NCI-H187 treated with DMSO at 0.1 percent for 48 hours (cell line): Measurements from ENCODE around the gene WBP1.
A peak's percentile ranks its signal among the peaks of the same experiment; 100 is the strongest.
"Not testable (repeated sequence)": the region's sequence is repeated elsewhere in the genome, so short reads cannot be mapped to it uniquely, and the experiment has no call there.

Experiments
- DNase-seq: peaks from one replicate; lab custom pipeline; 2025; lab: John Stamatoyannopoulos, UW

The WBP1 gene

DNA sequence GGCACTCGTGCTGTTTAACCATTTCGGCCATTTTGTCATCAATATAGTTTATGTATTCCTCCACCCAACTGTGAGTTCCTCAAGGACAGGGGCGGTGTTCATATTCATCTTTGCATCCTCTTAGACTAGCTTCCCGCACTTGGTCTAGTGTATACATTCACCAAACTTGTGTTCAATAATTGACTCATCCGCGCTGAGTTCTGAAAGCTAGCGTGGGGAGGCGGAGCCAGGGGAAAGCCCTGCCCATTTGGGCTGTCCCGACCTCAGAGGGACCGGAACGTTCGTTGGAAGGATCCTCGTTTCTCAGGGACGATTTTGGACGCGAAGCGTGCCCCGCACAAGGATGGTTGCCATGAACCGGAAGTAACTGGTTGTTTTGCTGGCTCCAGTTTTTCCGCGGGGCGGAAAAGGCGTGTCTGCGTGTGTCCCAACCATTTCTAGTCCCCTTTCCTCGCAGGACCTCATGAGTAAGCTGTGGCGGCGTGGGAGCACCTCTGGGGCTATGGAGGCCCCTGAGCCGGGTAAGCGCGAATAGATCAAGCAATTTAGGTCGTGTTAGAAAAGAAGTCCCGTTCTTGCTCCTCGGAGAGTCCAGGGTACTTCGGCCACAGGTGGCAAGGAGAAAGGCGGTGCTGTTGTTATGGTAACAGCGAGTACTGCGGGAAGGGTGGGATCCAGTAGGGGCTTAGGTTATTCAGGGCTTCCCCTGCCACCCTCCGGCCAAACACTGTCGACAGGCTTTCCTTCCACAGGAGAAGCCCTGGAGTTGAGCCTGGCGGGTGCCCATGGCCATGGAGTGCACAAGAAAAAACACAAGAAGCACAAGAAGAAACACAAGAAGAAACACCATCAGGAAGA lies 3.4 kb upstream of the WBP1 start, which contains the start of gene INO80B:
Gene INO80B, plus strand, starts transcription at position 434 of the 858 bp plus-strand sequence. Its CDS starts 30 bp downstream, at position 464.
- peak; percentile 62 for DNase-seq

DNA sequence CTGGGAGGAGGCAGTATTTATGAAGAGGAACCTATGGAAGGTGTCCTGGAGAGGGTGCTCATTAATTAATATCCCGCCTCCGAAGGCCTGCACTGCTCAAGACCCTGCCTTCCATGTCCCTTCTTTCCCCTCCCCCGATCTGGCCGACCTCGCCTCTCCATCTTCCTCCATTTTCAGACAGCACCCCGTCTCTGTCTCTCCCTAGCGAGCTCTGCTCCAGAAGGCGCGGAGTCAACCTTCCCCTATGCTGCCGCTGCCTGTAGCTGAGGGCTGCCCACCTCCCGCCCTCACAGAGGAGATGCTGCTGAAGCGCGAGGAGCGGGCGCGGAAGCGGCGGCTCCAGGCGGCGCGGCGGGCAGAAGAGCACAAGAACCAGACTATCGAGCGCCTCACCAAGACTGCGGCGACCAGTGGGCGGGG lies 1.1 kb upstream of the WBP1 start:
- DNase-seq, result no peak

DNA sequence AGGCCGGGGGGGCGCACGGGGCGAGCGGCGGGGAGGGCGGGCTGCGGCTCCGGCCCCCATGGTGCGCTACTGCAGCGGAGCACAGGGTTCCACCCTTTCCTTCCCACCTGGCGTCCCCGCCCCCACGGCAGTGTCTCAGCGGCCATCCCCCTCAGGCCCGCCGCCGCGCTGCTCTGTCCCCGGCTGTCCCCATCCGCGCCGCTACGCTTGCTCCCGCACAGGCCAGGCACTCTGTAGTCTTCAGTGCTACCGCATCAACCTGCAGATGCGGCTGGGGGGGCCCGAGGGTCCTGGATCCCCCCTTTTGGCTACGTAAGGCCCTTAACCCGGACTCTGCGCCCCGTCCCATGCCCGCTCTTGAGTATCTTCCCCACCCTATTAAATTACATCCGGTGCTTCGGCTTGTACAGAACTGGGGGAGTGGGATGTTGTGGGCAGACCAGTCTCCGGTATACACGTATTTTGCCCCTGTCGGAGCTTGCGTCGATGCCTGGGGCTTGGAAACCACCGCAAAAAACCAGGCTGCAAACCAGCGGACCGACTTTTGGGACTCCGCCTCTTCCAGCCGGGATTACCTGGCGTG lies 598 bp upstream of the WBP1 start:
- DNase-seq, result no peak

DNA sequence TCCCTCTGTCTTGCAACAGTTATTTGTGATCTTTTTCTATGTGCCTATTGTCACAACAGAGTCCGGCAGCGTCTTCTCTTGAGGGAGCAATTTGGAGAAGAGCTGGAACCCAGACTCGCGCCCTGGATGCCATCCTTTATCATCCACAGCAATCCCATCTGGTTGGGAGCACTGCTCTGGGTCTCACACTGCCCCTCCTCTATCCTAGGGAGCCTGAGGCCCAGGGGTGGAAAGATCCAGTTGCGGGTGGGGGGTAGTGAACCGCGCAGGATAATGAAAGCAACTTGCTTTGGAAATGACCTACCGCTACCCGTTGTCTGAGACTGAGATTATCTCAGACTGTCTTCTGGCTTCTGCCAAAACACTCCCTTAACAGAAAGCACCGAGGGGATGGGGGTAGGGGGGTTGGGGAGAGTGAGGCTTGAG lies 713 bp downstream of the WBP1 start:
- no peak for DNase-seq

DNA sequence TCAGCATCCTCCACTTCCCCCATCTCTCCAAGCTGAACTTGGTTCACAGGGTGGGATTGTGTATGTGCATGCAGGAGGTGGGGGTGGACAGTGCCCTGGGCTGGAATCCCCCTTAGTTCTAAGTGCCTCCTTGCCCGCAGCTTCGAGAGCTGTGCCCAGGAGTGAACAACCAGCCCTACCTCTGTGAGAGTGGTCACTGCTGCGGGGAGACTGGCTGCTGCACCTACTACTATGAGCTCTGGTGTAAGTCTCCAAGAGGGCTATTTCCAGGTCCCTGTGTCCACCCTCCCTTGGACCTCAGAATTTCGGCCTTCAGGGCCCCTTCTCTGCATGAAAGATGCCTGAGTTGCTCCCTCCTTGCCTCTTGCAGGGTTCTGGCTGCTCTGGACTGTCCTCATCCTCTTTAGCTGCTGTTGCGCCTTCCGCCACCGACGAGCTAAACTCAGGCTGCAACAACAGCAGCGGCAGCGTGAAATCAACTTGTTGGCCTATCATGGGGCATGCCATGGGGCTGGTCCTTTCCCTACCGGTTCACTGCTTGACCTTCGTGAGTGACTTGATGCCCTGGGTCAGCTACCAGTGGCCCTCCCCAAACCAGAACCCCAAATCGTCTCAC lies 1.4 kb downstream of the WBP1 start:
- not testable (repeated sequence) for DNase-seq

DNA sequence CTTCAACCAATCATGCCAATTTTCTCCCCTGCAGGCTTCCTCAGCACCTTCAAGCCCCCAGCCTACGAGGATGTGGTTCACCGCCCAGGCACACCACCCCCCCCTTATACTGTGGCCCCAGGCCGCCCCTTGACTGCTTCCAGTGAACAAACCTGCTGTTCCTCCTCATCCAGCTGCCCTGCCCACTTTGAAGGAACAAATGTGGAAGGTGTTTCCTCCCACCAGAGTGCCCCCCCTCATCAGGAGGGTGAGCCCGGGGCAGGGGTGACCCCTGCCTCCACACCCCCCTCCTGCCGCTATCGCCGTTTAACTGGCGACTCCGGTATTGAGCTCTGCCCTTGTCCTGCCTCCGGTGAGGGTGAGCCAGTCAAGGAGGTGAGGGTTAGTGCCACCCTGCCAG lies 1.9 kb downstream of the WBP1 start:
- not testable (repeated sequence) for DNase-seq

DNA sequence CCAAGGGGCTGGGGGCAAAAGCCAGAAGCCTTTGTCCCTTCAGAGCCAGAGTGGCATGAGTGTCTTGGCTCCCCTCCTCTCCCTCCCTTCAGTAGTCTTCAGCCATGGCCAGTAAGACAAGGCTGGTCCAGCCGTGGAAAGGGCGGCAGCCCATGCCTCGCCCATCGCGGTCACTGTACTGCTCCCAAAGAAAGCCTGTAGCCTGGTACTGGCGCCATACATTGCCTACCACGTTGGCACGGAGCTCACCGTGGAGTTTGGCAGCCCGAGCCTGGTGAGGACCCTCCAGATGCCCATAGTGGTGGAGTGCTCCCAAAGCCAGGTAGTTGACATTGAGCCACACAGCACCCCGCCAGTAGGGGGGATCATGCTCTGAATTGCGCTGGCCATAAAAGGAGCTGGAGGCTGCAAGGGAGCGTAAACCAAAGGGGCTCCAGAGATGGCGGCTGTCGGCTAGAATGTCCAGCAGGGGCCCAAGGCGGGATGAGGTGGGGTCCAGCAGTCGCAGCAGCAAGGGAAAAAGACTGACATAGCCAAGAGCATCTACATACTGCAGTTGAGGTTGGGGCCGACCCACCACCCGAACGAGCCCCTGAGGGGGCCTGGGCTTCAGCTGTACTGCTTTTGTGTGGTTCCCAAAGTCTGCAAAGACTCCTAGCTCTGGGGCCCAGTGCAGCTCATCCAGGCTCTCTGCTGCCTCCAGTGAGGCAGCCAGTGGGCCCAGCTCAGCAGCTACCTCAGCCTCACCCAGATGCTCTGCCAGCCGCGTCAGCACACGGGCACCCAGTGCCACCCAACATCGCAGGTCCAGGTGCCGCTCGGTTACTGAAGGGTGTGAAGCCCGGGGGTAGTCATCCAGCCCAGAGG lies 3.2 kb downstream of the WBP1 start:
- DNase-seq, result no peak

DNA sequence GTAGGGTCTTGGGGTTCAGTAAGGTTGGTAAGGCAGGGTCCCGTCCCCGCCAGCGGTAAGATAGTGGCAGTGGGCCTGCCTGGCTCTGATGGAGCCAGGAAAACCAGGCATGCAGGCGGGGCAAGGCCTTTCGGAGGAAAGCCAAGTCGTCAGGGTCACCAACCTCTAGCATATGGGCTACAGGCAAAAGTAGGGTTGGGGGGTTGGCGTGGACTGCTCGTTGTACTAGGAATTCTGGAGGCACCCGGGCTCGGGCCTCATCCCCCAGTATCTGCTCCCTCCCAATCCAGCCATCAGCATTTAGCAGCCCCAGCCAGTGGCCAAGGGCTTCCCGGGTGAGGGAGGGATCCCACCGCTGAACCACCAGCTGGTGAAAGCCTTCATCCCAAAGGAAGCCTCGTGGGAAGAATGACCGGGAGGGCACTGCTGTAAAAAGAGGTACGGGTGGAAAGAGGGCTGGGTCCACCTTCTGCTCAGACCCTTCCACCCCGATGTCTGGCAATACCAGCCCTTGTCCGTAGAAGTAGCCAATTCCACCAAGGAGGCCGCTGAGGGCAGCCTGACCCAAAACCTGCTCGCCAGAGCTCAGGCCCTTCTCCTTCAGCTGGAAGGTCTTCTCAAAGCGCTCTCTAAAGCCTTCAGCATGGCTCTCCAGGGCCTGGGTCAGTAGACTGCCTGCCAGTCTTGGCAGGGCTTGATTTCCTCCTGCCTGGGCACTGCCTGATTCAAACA lies 4.0 kb downstream of the WBP1 start:
- DNase-seq, result no peak

DNA sequence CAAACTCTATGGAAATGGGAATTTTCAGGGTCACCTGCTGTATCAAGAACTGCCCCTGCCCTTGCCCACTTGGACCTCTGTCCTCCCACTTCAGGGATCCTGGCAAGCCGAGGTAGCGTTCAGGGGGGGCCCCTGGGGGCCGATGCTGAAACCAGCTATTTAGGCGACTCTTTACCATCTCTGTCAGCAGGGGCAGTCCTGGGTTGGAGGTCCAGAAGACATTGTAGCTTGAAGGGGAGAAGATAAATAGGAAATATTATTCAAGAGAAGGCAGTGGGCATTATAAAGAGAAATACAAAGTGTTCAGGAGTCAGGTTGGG lies 4.5 kb downstream of the WBP1 start:
- no peak for DNase-seq

DNA sequence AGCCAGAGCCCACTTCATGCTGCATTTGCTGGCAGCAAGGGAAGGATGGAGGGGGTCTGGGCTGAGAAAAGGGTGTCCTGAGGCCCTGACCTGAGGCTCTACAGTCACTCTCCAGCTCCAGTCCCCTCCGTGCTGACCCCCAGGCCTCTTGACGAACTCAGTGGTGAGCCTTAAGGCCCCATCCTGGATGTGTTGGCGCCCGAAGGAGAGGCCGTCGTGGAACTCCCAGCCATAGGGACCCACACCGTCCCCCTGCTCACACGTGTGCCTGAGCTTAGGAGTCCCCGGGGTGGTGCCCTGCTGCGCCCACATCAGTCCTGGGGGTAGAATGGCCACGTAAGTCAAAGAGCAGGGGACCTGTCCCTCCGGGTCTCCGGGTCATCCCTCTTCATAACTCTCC lies 6.2 kb downstream of the WBP1 start:
- no peak for DNase-seq

DNA sequence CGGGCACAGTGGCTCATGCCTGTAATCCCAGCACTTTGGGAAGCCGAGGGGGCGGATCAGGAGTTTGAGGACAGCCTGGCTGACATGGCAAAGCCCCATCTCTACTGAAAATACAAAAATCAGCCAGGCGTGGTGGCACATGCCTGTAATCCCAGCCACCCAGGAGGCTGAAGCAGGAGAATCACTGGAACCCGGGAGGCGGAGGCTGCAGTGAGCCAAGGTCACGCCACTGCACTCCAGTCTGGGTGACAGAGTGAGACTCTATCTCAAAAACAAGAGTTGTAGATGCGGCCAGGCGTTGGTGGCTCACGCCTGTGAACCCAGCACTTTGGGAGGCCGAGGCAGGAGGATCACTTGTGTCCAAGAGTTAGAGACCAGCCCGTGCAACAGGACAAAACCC lies 12.5 kb downstream of the WBP1 start:
- DNase-seq, result not testable (repeated sequence)

DNA sequence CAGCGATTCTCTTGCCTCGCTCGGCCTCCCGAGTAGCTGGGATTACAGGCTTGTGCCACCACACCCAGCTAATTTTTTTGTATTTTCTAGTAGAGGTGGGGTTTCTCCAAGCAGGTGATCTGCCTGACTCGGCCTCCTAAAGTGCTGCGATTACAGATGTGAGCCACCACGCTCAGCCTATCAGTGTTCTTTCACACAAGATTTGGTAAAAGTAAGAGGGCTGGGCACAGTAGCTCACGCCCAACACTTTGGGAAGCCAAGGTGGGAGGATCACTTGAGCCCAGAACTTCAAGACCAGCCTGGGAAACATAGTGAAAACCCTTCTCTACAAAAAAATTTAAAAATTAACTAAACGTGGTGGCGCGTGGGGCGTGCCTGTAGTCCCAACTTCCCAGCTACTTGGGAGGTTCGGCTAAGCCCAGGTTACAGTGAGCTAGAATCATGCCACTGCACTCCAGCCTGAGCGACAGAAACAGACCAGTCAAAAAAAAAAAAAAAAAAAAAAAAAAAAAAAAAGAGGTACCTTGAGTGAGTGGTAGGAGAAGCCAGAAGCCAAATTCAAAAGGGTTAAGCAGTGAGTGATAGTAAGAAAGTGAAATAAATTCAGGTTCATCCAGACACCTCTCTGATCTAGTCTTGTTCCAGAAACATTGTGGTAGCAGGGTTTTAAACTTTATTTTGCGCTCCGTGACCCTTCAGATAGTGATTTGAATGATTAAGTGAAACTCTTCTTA lies 13.3 kb downstream of the WBP1 start:
- DNase-seq, result no peak

DNA sequence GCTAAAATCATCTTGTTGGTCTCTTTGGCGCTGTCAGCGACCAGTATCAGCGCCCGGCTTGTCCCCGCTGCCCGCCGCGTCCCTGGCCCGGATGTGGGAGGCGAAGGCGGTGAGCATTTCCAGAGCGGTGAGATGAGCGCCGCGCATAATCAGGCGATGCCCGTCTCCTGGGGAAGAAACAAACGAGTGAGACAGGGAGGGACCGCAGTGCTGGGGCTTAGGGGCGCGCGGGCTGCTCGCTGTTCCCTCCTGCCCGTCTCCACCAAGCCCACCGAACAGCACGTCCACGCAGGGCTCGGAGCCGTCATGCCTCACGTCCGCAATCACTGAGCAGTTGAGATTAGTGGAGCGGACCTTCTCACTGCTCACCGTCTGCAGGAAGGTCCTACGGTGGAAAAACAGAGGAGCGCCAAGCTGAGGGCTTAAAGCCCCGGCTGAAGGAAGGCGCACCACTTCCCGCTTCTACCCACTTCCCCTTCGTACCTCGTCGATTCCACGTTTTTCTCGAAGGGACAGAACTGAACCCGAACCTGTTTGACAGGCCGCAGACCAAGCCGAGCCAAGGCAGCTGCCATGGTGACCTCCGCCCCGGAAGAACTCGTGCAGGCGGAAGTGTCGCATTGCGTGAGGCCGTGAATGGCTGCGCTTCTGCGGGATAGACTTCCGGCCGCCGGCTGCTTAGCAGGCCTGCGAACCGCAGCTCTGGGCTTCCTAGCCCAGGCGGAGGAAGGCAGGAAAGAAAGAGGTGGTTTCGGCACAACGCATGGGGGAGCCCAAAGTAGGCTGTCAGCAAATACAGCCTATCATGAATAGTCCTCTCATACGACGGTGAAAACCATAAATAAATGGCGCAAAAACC lies 14.1 kb downstream of the WBP1 start, which contains the start of gene MRPL53:
Gene MRPL53, minus strand, starts transcription at position 595 of the 859 bp plus-strand sequence. Its CDS starts 20 bp downstream, at position 575.
- no peak for DNase-seq

DNA sequence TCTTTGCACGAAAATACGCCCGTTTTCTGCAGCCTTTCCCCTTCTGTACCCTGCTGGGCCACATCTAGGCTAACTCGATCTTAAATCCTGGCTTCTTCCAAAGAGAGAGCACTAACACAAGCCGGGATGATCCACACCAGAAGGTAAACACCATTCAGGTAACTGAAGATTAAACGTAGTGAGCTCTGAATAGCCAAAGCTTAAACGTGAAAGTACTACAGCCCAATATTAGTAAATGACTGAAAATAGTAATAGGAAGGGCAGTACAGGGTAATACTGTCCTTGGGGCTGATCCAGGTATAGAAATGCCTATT lies 14.7 kb downstream of the WBP1 start:
- DNase-seq, result no peak

DNA sequence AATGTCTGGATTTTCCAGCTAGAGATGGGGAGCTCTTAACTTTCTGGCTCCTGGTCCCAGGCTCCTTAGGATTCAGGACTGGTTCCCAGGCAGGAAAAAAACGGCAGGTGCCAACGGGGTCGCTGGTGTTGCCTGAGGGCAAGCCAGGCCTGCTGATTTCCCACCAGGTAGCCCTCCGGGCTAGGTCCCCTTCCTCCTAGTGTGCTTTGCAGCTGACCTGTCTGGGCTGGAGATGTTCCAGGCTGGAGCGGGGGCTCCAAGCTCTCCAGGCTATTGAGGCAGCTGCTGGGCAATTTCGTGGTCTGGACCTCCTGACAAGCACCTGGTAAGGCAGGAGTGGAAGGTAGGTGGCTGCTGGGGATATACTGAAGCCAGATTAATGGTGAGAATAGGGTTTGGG lies 16.2 kb downstream of the WBP1 start:
- DNase-seq, result no peak

DNA sequence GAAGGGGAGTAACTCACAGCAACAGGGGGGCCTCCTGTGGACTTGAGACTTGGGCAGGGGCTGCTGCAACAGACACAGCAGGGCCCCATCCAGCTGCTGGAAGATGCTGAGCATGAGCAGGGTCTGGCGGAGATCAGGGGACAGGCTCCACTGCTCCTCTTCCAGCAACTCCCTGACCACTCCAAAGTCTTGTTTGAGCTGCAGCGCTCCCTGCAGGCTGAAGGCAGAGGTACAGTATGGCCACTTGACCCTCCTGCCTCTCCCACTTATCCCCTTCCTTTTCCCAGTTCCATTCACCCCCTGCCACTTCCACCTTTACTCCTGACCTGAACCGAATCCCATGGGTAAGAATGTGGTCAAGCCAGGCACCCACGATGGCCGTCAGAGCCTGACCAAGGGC lies 16.7 kb downstream of the WBP1 start:
- DNase-seq, result no peak

DNA sequence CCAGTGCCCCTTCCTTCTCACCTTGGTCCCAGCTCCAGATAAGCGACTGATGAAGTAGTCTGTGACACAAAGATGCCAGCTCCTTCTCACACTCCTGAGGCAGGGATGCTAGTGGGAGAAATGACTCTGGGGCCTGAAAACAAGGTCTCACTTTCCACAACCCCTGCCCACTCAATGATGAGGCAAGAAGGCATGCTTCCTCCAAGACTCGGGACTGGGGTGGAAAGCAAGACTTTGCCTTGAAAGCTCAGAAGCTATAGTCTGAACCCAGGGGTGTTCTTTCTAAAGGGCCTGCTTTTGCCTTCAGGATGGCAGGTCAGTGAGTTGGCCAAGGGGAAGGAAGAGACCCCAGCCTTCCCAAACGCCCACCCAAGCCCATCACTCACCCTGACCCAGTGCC lies 23.2 kb downstream of the WBP1 start:
- no peak for DNase-seq

DNA sequence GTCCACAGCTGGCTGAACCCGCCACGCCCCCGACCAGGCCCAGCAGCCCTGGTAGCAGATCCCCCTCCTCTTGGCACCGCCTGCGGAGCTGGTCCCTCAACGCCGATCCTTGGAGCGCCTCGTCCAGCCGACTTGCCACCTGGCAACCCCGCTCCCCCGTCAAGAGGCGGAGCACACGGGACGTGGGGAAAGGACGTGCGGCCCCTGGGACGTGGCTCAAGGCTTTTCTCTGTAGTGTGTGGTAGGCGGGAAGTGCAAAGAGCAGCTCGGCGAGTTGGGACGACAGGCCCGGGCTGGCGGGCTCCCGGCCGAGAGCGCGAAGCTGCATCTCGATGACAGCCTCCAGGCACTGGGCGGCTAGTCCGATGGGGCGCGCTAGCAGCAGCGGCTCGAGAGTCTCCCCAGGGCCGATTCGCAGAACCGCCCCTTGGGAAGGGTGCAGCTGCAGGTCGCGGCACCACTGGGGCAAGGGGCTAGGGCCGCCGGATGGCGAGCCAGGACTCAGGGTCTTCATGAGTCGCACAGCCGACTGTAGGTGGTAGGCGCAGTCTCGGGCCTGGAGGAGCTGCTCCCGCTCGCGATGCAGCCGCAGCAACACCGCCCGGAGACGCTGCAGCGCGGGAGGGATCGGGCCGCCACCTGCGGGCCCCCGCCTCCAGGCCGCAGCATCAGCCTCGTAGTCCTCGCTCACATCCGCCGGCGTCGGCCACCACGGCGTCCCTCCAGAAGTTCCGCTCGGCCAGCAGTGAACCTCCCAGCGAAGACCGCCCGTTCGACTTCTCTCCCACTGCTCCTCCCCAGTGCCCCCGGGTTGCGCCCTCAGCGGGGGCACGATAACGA lies 23.9 kb downstream of the WBP1 start:
- no peak for DNase-seq
